HG03196 (cell line): ENCODE data around the gene ALOX15B.

ENCODE experiments used
- ATAC-seq: cut with Tn5 transposase; IDR thresholded peaks from one replicate; pipeline ENCODE4 v1.9.1; 2021; ENCODE audit not compliant: unreplicated experiment

The ALOX15B gene, protein sequence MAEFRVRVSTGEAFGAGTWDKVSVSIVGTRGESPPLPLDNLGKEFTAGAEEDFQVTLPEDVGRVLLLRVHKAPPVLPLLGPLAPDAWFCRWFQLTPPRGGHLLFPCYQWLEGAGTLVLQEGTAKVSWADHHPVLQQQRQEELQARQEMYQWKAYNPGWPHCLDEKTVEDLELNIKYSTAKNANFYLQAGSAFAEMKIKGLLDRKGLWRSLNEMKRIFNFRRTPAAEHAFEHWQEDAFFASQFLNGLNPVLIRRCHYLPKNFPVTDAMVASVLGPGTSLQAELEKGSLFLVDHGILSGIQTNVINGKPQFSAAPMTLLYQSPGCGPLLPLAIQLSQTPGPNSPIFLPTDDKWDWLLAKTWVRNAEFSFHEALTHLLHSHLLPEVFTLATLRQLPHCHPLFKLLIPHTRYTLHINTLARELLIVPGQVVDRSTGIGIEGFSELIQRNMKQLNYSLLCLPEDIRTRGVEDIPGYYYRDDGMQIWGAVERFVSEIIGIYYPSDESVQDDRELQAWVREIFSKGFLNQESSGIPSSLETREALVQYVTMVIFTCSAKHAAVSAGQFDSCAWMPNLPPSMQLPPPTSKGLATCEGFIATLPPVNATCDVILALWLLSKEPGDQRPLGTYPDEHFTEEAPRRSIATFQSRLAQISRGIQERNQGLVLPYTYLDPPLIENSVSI

DNA sequence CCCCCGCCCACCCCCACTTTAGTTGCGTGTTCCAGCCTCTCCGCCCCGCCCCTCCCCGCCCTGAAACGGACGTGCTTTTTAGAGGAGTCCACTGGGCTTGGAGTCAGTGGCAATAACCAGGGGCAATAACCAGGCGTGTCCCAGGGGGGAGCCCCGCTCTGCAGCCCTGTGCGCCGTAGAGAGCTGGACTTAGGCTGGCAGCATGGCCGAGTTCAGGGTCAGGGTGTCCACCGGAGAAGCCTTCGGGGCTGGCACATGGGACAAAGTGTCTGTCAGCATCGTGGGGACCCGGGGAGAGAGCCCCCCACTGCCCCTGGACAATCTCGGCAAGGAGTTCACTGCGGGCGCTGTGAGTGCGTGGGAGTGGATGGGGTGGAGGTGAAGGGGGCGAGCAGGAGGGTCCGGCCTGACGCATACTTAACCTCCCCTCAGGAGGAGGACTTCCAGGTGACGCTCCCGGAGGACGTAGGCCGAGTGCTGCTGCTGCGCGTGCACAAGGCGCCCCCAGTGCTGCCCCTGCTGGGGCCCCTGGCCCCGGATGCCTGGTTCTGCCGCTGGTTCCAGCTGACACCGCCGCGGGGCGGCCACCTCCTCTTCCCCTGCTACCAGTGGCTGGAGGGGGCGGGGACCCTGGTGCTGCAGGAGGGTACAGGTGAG lies at the start of gene ALOX15B:
Gene ALOX15B (plus strand): TSS at position 106 of the 657 bp plus-strand sequence. CDS start 97 bp downstream, at position 203.
- no peak for ATAC-seq

DNA sequence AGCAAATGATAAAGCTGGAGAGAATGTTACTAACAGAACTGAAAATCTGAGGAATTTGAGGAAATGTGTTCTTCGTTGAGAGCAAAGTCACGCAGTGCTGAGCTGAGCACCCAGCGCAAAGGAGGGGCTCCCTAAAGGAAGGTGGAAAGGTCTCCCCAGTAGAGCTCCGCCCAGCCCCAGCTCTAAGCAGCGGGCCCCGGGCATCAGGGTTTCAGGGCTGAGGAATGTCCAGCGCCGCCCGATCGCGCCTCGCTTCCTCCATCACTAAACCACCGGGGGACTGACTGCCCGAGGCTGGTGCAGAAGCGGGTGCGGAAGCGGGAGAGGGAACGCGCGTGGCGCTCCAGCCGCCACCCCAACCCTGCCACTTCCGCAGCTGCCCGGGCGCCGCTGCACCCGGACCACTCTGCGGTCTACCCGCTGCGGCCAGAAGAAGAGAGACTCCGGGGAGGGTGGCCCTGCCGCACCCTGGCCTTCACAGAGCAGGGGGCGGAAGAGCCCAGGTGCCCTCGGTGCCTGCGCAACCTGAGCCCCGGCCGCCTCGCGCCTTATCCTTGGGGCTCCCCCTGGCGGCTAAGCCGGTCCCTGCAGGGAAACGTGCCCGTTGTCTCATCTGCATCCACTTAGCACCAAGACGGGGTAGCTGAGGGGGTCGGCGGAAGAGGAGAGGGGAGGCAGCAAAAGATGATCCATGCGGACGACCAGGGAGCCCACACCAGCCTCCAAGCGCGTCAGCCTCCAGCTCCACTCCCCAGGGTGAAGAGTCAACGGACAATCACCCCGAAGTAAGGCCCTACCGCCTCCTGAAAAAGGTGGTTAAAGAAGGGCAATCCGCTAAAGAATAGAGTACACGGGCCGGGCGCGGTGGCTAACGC lies 48.8 kb upstream of the ALOX15B start:
- peak; percentile 78 for ATAC-seq

DNA sequence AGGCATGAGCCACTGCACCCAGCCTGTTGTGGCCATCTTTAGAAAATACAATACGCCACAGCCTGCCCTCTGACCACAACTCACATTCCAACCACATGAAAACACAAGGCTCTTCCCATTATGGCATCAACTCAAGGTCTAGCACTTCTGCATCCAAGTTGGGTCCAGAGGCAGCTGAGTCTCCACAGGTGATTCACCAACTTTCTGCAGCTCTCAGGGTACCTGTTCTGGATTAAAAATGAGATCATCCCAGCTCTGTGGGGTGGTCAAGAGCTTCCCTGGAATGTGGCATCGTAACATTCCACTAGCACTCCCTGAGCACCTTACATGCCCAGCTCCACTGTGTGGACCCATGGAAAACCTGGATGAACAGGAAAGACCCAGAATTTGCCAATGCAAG lies 46.3 kb upstream of the ALOX15B start:
- no peak for ATAC-seq

DNA sequence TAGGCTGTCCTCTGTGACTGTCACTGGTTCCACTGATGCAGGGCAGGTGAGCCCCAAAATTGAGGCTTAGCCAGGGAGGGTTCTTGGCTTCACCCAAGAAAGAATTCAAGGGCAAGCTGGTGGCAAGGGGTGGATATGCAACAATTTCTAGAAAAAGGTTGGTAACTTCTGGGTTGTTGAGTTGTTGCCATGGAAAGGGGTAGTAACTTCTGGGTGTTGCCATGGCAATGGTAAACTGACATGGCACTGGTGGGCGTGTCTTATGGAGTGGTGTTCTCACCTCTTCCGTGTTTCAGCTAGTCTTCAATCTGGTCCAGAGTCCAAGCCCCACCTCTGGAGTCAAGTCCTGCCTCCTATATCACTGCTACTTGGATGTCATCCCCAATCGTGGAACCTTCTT lies 45.9 kb upstream of the ALOX15B start:
- ATAC-seq = no peak

DNA sequence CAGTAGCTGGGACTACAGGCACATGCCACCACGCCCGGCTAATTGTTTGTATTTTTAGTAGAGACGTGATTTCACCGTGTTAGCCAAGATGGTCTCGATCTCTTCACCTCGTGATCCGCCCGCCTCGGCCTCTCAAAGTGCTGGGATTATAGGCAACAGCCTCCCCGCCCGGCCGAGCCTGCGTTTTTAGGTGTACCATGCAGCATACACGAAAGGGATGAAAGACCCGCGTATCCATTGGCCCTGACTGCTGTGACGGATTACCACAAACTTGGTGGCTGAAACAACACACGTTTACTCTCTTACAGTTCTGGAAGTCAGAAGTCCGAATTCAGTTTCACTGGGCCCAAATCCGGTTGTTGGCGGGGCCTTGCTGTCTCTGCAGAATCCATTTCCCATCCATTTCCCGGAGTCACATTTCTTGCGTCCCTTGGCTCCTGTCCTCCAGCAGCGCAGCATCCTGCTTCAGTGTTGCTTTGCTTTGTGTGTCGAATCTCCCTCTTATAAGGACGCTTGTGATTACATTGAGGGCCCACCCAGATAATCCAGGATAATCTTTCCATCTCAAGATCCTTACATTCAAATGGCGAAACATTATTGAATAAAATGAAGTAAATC lies 44.8 kb upstream of the ALOX15B start:
- no peak for ATAC-seq

DNA sequence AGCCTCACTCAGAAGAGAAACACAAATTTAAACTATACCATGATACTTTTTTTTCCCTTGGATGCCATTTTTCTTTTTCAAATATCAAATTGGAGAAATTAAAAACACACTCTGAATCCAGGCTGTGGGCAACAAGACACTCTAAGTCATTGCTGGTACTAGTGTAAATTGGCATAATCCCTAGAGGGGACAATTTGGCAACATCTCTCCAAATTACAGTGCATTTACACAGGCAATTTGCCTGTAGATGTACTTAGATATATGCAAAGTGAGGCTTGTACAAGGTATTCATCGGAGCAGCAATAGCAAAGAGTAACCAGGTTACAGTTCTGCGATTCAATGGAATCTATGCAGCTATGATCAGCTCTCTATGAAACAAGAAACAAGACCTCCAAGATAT lies 43.1 kb upstream of the ALOX15B start:
- ATAC-seq = no peak

DNA sequence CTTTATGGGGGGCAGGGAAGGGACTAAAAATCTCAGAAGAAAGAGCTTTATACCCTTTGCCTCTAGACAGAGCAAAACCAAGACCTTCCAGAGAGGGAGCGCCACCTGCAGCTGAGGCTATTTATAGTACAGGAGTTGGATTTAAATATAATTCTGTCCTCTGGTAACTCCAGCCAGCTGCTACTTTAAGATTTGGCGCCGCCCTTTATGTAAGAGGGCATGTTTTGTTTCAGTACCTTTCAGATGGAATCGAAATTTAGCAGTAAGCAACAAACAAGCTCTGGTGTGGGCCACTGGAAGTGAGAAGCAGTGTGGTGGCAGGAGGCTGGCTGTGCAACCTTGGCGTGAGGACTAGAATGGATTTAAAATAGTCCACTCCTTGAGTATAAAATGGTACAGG lies 41.7 kb upstream of the ALOX15B start:
- ATAC-seq = no peak

DNA sequence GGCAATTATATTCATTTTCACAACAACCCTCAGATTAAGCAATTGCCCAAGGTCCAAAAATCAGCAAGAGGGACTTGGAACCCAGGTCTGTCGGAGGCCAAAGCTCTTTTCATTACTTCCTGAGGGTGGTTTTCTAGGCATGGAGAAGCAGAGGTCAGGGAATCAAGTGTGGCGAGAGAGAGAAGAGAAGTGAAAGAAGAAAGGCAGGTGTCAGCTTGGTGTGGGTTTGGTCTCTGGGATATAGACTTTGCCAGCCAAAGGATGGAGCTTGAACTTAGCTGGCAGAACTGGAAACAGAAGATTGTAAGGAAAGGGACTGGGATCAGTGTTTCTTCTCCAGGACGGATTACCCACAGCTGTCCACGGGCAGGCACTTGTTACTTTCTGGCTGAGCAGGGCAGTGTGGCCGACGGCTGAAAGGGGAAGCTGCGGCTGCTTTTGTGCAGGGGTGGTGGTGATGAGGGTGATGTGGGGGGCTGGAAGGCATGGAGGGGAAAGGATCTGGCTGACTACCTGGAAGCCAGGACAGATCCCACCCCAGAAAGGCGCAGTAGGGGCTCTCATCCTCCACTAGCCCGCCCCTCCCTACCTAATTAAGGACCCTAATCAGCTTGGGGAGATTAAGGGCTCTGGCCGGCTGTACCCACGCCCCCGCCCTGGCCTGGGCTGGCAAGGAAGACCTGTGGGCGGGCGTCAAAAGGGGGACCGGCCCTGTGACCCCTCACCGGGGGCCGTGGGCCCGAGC lies 36.7 kb upstream of the ALOX15B start, which contains the start of gene GUCY2D:
Gene GUCY2D (plus strand): TSS at position 640 of the 745 bp plus-strand sequence. CDS start 433 bp downstream, outside the sequence.
- no peak for ATAC-seq

DNA sequence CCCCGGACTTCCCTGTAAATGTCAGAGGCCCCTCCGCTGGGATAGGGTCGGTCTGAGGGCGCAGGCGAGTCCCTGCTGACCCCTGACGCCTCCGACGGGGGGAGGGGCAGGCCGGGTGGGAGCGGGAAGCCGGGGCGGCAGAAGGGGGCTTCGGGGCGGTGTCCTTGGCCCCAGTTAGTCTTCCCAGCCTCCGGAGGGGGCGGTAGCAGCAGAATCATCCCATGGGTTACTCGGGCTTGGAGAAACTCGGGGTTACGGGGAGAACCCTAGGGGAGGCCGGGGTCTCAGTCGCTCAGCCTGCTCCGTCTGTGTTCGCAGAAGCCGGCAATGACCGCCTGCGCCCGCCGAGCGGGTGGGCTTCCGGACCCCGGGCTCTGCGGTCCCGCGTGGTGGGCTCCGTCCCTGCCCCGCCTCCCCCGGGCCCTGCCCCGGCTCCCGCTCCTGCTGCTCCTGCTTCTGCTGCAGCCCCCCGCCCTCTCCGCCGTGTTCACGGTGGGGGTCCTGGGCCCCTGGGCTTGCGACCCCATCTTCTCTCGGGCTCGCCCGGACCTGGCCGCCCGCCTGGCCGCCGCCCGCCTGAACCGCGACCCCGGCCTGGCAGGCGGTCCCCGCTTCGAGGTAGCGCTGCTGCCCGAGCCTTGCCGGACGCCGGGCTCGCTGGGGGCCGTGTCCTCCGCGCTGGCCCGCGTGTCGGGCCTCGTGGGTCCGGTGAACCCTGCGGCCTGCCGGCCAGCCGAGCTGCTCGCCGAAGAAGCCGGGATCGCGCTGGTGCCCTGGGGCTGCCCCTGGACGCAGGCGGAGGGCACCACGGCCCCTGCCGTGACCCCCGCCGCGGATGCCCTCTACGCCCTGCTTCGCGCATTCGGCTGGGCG lies 35.9 kb upstream of the ALOX15B start:
- no peak for ATAC-seq

DNA sequence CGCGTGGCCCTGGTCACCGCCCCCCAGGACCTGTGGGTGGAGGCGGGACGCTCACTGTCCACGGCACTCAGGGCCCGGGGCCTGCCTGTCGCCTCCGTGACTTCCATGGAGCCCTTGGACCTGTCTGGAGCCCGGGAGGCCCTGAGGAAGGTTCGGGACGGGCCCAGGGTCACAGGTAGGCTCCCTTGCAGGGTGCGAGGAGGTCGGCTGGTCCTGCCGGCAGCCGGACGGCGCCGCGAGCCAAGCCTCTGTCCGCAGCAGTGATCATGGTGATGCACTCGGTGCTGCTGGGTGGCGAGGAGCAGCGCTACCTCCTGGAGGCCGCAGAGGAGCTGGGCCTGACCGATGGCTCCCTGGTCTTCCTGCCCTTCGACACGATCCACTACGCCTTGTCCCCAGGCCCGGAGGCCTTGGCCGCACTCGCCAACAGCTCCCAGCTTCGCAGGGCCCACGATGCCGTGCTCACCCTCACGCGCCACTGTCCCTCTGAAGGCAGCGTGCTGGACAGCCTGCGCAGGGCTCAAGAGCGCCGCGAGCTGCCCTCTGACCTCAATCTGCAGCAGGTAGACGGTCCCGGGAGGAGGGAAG lies 35.2 kb upstream of the ALOX15B start:
- no peak for ATAC-seq

DNA sequence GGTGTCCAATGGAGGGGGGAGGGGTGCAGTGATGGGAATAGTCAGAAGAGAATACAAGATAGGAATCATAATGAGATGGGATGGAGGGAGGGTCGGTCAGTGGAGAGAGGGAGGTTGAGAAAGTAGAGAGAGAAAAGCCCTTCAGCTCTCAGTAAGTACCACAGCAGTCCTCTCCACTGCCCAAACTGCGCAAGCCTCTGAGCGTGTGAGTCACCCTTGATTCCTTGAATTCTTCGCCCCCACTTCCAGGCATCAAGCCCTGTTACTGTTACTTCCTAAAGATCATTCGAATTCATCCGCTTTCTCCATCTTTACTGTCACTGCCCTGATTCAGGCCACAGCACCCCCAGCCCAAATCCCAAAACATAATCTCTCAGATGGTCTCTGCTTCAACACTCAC lies 34.0 kb upstream of the ALOX15B start:
- ATAC-seq = no peak

DNA sequence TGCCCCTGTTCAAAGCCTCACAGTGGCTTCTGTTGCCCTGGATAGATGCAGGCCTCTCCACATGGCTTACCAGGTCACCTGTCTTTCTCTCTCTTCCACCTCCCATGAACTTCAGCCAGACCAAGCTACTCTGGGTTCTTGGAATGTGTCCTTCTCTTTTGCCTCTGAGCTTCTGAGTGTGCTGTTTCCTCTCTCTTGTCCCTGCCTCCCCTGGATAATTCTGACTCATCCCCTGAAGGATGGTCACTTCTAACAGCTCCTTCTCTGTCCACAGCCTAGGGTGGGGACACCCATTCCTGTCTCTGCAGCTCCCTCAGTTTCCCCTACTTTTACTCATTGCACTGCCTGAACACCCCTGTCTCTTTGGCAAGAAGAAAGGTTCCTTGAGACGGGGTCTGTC lies 33.5 kb upstream of the ALOX15B start:
- no peak for ATAC-seq

DNA sequence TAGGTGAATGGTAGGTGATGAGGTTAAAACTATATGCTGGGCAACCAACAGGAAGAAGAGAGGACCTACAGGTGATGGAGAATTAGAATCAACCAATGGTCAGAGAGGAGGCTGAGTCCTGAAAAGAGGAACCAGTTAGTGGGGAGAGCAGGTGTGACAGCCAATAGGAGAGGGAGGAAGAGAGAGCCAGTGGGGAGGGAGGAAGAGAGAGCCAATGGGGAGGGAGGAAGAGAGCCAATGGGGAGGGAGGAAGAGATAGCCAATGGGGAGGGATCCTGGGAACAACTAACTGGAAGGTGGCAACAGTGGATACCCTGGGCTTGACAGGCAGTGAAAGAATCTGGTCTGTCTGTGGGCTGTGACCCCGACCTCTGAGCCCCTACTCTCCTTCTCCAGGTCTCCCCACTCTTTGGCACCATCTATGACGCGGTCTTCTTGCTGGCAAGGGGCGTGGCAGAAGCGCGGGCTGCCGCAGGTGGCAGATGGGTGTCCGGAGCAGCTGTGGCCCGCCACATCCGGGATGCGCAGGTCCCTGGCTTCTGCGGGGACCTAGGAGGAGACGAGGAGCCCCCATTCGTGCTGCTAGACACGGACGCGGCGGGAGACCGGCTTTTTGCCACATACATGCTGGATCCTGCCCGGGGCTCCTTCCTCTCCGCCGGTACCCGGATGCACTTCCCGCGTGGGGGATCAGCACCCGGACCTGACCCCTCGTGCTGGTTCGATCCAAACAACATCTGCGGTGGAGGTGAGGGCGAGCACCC lies 32.7 kb upstream of the ALOX15B start:
- no peak for ATAC-seq

DNA sequence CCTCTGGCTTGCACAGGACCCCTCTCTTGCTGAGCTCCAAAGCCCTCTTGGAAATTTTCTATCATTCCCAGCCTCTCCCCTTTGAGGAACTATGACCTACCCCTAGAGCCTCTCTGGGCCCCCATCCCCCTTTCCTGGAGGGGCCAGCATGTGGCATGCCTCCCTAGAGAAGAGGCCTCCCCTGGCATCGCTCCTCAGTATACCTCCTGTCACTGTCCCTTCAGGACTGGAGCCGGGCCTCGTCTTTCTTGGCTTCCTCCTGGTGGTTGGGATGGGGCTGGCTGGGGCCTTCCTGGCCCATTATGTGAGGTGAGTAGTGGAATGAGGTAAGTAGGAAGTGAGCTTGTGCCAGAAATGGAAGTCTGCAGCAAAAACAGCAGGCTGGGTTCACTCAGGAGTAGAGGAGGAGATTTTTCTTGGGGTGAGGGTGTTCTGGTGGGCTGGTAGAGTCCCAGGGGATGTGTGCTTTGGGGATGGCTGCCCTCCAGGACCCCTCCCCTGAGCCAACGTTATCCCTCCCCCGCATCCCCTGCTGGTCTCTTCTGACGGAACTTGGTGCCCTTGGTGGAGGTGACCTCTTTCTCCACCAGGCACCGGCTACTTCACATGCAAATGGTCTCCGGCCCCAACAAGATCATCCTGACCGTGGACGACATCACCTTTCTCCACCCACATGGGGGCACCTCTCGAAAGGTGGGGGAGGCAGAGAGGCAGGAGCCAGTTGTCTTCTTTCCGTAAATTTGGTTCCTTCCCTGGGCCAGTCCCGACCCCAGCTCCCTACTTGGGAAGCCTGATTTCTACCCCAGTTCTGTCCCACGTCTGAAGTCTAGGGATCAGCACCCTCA lies 31.8 kb upstream of the ALOX15B start:
- no peak for ATAC-seq

DNA sequence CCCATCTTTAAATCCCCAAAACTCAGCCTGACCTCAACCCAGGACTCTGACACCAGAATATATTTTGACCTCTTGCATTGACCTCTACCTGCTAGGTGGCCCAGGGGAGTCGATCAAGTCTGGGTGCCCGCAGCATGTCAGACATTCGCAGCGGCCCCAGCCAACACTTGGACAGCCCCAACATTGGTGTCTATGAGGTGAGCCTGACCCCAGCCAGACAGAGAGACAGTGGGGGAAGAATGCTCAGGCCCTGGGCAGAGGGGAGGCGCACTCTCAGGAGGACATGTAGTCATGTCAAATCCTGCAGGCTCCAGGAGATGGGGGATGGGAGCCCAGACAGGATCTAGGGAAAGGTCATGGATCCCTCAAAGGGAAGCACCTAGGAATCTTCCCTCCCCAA lies 31.0 kb upstream of the ALOX15B start:
- no peak for ATAC-seq

DNA sequence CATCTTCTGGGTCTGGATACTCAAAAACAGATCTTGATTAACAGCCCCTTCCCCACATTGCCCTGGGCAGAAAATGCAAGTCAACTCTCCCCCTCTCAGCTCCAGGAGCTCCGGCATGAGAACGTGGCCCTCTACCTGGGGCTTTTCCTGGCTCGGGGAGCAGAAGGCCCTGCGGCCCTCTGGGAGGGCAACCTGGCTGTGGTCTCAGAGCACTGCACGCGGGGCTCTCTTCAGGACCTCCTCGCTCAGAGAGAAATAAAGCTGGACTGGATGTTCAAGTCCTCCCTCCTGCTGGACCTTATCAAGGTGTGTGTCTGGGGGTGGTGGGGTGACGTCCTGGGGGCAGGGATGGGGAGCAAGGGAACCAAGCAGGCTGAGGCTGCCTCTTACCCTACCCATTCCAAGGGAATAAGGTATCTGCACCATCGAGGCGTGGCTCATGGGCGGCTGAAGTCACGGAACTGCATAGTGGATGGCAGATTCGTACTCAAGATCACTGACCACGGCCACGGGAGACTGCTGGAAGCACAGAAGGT lies 26.7 kb upstream of the ALOX15B start:
- ATAC-seq = no peak
